SK-N-MC (cell line): ENCODE data around the gene AMBRA1.

Source experiments
- EZH2 ChIP-seq: fragments of 200-600 bp; sonication (generic); IDR thresholded peaks from one replicate; pipeline ENCODE4 v1.6.1; 2017; ENCODE audit warnings: antibody characterized with exemption
- FOXP2 ChIP-seq: optimal IDR thresholded peaks from 2 replicates; pipeline ENCODE3; 2011; ENCODE audit warnings: mild to moderate bottlenecking, moderate library complexity; ENCODE audit not compliant: insufficient read depth; ENCODE audit errors: extremely low read length, control extremely low read depth
- POLR2AphosphoS5 ChIP-seq: IDR thresholded peaks from 2 replicates; pipeline ENCODE4 v1.6.1; 2012; ENCODE audit warnings: mild to moderate bottlenecking, low read depth, low read length, borderline replicate concordance

DNA sequence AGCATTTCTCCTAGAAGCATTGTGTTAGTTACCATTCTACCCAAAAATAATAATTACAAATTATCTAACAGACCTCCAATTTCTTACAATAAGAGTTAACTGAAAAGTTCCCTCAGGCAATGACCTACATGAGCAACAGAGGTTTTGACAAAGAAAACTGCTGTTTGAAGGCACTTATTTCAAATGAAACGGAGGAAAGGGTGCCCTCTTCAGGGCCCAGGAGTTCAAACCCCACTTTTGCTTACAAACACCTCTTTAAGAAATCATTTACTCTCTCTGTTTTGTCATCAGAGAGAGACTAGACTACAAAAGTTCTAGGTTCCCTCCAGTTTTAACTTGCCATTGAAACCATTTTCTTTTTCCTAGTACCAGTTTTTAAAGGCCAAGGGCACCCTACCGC lies 56.7 kb downstream of the AMBRA1 start:
- TF ChIP-seq POLR2AphosphoS5 (no peak), EZH2 (no peak), FOXP2 (no peak)
